Right cardiac atrium (tissue), 5 donors: ENCODE measurements around the gene FRAS1. TPM values are rescaled to one million over a fixed set of nuclear protein-coding genes. Genes with fewer than 3 reads are reported as not detected.
A peak's percentile ranks its signal among the peaks of the same experiment; 100 is the strongest.

ENCODE experiments used
- ATAC-seq, 2 donors: fragments of 200-7000 bp; cut with Tn5 transposase; one replicate each; pipeline versions ENCODE4 v1.8.0 to v1.9.1; 2020; ENCODE audit warnings: moderate library complexity in 2 of 2, mild to moderate bottlenecking in 1 of 2
- DNase-seq, 3 donors: peaks; one replicate each; pipeline ENCODE4 v3.0.0-alpha.2; 2020
- H3K27ac ChIP-seq: one replicate; pipeline ENCODE4 v1.5.1; 2013; ENCODE audit warnings: mild to moderate bottlenecking, low read length, control low read depth, moderate library complexity
- H3K27me3 ChIP-seq: one replicate; pipeline ENCODE4 v1.6.1; 2013; ENCODE audit not compliant: control insufficient read depth, insufficient read depth
- H3K4me1 ChIP-seq: one replicate; pipeline ENCODE4 v1.6.1; 2013; ENCODE audit warnings: low read length; ENCODE audit not compliant: control insufficient read depth, insufficient read depth
- H3K4me3 ChIP-seq: one replicate; pipeline ENCODE4 v1.5.1; 2013; ENCODE audit warnings: low read length, control low read depth
- H3K9me3 ChIP-seq: one replicate; pipeline ENCODE4 v1.6.1; 2013; ENCODE audit warnings: low read length; ENCODE audit not compliant: control insufficient read depth
- WGBS: extraction: QIAGEN DNeasy Blood & Tissue Kit; methylation state at CpG from one replicate; pipeline ENCODE4 v1.1.7; 2013; 5-methylcytosine and 5-hydroxymethylcytosine counted together
- intact Hi-C, 4 donors: fragments of 100-400 bp; cut with DNase I; formaldehyde crosslinking; loops; one replicate each; pipeline versions ENCODE4 v1.11.0 to v1.14.0; 2022 to 2023
- polyA plus RNA-seq: library from polyadenylated mRNA; stranded (reverse); fragments of 200-250 nt; gene quantifications from one replicate; pipeline ENCODE4 v1.2.3, GENCODE V29; 2013
- total RNA-seq, 4 donors: library from RNA; stranded (reverse); fragmentation: NEBNext Ultra II Directional; extraction: Animal tissue kit (Norgen Biotek cat#: 25700); gene quantifications; one replicate each; pipeline ENCODE4 v1.2.1, GENCODE V29; 2021
- donor health status: healthy with polysubstance abuse.
- donor health status: DM: no; HTN: yes; CAD: no.
- donor health status: DM: no; HTN: no; CAD: no.
- donor health status: DM: no; HTN: yes; CAD: no; lungs with severe emphysema.
- donor health status: DM: yes; HTN: yes; CAD: no.

Gene FRAS1
- total and polyA plus RNA-seq, 5 donors, result 1.1 to 7.9 (median 5.1) TPM

DNA sequence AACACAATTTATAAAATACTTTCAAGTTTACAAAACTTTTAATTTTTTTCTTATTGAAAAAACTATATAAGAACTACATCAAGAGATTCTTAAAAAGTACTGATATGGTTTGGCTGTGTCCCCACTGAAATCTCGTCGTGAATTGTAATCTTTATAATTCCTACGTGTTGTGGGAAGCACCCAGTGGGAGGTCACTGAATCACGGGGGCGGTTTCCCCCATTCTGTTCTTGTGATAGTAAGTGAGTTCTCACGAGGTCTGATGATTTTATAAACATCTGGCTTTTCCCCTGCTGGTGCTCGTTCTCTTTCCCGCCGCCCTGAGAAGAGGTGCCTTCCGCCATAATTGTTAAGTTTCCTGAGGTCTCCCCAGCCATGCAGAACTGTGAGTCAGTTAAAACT, 88.5 kb downstream of the FRAS1 start:
- H3K27ac ChIP-seq, result no peak overlapping the region
- 50% methylated on average over 10 of the region's 10 CpGs for WGBS
- no peak overlapping the region for H3K4me3 ChIP-seq
- no peaks in the 10 kb centered on the region for H3K9me3 ChIP-seq
- no peak for ATAC-seq
- H3K27me3 ChIP-seq, result no peaks in the 10 kb centered on the region
- intact Hi-C loops, result no loop called here
- peak in 1 of 3 donors; percentile 25 for DNase-seq
- peaks cover 2% of the 10 kb centered on the region for H3K4me1 ChIP-seq

DNA sequence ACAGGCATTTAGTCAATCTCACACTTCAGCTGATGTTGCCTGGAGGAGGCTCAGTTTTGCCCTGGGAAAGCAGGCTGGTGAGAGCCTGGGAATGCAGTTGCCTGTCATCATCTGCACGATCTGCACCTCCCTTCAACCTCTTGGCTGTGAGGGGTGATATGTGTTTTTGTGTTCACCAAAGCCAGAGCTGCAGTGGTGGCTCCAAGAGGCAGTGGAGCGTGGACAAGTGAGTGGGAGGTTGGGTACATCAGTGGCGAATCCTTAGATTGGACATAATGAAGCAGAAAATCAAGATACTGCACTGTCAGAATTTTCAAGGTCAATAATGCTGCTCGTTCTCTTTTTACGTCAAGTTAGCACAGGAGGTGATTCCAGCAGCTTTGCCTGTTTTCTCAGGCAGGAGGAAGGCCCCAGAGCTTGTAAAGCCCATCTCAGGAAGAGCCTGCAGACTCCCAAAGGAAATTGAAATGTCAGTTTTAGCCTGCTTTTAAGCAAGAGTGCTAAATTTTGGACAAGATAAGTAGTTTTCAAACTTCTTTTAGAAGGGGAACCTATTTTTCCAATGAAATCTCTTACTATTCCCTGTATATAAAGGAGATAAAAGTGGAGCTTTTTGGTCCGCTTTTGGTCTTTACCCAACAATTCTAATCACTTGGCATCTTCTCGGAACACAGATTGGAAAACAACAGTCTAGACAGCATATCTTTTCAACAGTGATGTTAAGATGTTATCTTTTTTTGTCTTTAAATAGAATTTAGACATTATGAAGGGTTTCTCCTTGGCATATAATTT, 92.8 kb downstream of the FRAS1 start:
- intact Hi-C loops, result loop anchor here in 1 of 4 donors (10.0 kb wide), 1 partner anchor 95 kb away; the partner anchor contains the start of gene FRAS1
- Histone ChIP-seq H3K27ac (no peak overlapping the region), H3K9me3 (no peaks in the 10 kb centered on the region), H3K4me1 (peaks cover 2% of the 10 kb centered on the region), H3K27me3 (no peaks in the 10 kb centered on the region), H3K4me3 (no peak overlapping the region)
- ATAC-seq (no peak), DNase-seq (no peak)
- 63% methylated on average over 7 of the region's 7 CpGs for WGBS

DNA sequence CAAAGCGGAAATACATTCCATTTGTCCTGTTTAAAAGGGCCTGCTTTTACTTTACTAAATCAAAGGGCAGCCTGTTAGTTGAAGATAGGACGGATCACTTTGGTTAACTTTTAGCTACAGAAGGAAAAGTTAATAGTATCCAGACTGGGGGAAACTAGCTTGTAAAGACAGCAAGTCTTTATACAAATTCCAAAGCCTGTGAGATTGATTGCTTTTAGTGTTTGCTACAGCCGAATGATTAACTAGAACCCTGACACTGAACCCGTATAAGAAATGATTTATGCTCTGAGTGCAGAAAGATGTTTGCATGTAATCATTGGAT, 93.4 kb downstream of the FRAS1 start:
- Histone ChIP-seq H3K27ac (no peak overlapping the region), H3K27me3 (no peaks in the 10 kb centered on the region), H3K4me3 (no peak overlapping the region), H3K4me1 (peaks cover 2% of the 10 kb centered on the region), H3K9me3 (no peaks in the 10 kb centered on the region)
- intact Hi-C loops, result loop anchor here in 1 of 4 donors (10.0 kb wide), 1 partner anchor 96 kb away; the partner anchor contains the start of gene FRAS1
- no peak for DNase-seq
- WGBS, result 70% methylated on average over 4 of the region's 4 CpGs
- no peak for ATAC-seq

DNA sequence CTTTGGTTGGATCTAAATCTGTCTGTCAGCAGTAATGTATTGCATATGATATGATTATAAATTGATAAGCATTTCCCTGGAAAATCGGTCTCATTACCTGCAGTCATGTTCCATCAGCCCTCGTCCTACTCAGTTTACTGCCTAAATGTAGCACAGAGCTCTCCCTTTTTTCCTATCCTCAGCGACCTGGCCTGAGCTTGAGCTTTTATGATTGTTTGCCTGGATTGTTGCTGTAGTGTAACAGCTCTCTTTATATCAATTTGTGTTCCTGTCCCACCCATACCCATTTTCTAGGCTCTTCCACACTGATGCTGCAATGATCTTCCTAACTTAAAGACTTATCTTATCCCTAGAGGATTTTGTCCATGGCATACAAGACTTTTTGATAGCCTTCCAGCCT, 95.7 kb downstream of the FRAS1 start:
- ATAC-seq, result no peak
- no peak overlapping the region for H3K27ac ChIP-seq
- WGBS, result 87% methylated on average over 3 of the region's 3 CpGs
- H3K9me3 ChIP-seq, result no peaks in the 10 kb centered on the region
- H3K4me1 ChIP-seq, result peaks cover 2% of the 10 kb centered on the region
- DNase-seq, result no peak
- intact Hi-C loops, result loop anchor here in 1 of 4 donors (10.0 kb wide), 1 partner anchor 98 kb away; the partner anchor contains the start of gene FRAS1
- H3K4me3 ChIP-seq, result no peak overlapping the region
- no peaks in the 10 kb centered on the region for H3K27me3 ChIP-seq

DNA sequence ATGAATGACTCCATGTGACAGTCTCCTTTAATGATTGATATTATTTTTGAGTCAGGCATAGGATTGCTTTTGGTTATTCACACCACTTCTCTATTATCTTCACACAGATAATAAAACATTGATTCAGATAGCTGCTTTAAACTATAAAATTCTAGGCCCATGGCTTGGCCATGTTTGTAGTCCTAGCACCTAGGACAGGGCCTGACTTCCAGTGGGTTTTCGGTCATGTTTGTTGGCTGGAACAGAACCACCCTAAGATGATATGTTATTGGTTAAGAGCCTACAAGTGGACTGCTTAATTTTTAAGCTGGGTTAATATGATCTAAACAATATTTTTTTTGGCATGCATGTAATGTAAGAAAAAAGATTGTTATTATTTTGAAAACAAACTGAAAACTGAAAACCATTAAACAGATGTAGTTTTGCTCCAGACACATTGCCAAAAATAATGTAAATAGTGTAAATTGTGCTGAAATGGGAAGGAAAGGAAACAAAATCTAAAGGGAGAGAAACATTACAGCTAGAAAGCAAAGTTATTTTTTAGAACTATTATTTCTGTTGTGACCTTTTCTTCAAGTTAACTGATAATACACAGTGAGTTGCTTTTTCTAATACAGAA, 98.0 kb downstream of the FRAS1 start:
- no peaks in the 10 kb centered on the region for H3K27me3 ChIP-seq
- no peaks in the 10 kb centered on the region for H3K4me1 ChIP-seq
- H3K4me3 ChIP-seq, result no peak overlapping the region
- H3K9me3 ChIP-seq, result no peaks in the 10 kb centered on the region
- 72% methylated on average over 1 of the region's 1 CpG for WGBS
- ATAC-seq (no peak), DNase-seq (no peak)
- no peak overlapping the region for H3K27ac ChIP-seq
- intact Hi-C loops, result loop anchor here in 1 of 4 donors (10.0 kb wide), 1 partner anchor 100 kb away; the partner anchor contains the start of gene FRAS1

- no peaks in the 10 kb centered on the region for H3K27me3 ChIP-seq
- H3K27ac ChIP-seq, result no peak overlapping the region
- no peak for DNase-seq
- intact Hi-C loops, result loop anchor here in 1 of 4 donors (10.0 kb wide), 1 partner anchor 101 kb away; the partner anchor contains the start of gene FRAS1
- WGBS, result 58% methylated on average over 6 of the region's 6 CpGs
- H3K4me3 ChIP-seq, result no peak overlapping the region
- H3K4me1 ChIP-seq, result no peaks in the 10 kb centered on the region
- no peak for ATAC-seq
- no peaks in the 10 kb centered on the region for H3K9me3 ChIP-seq
These were observed 98.5 kb downstream of the FRAS1 start for GRCh38 chr4:78155616-78156105.

DNA sequence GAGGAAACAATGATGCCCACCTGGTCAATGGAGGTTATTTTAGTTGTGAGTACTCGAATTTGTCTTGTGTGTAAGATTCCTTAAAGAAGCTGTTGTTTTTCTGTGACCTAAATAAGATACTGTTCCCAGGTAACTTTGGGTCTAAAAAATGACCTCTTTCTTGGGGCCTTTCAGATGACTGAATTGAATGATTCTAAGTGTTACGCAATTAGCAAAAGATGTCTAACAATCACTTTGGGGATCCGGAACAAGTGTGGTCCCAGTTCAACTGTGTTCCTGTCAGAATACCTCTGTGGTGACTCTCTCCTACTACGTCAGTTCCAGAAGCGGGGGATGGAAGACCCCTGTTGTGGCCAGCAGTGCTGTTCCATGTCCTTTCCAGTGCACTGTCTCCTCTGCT, 99.4 kb downstream of the FRAS1 start:
- H3K9me3 ChIP-seq, result no peaks in the 10 kb centered on the region
- no peak for ATAC-seq
- H3K27me3 ChIP-seq, result no peaks in the 10 kb centered on the region
- DNase-seq, result peak in 1 of 3 donors; percentile 28
- intact Hi-C loops, result loop anchor here in 1 of 4 donors (10.0 kb wide), 1 partner anchor 102 kb away; the partner anchor contains the start of gene FRAS1
- 95% methylated on average over 5 of the region's 5 CpGs for WGBS
- no peaks in the 10 kb centered on the region for H3K4me1 ChIP-seq
- no peak overlapping the region for H3K27ac ChIP-seq
- H3K4me3 ChIP-seq, result no peak overlapping the region

GRCh38 chr4:78162342-78162741, 105.2 kb downstream of the FRAS1 start:
- DNase-seq (no peak), ATAC-seq (no peak)
- H3K9me3 ChIP-seq, result no peaks in the 10 kb centered on the region
- H3K27ac ChIP-seq, result no peak overlapping the region
- no peaks in the 10 kb centered on the region for H3K4me1 ChIP-seq
- intact Hi-C loops, result no loop called here
- 66% methylated on average over 3 of the region's 3 CpGs for WGBS
- H3K27me3 ChIP-seq, result no peaks in the 10 kb centered on the region
- no peak overlapping the region for H3K4me3 ChIP-seq

GRCh38 chr4:78162821-78163220, 105.7 kb downstream of the FRAS1 start:
- no peaks in the 10 kb centered on the region for H3K9me3 ChIP-seq
- intact Hi-C loops, result no loop called here
- no peaks in the 10 kb centered on the region for H3K4me1 ChIP-seq
- peak in 1 of 3 donors; percentile 13 for DNase-seq
- no peak overlapping the region for H3K4me3 ChIP-seq
- no peaks in the 10 kb centered on the region for H3K27me3 ChIP-seq
- no peak overlapping the region for H3K27ac ChIP-seq
- 73% methylated on average over 3 of the region's 3 CpGs for WGBS
- no peak for ATAC-seq

DNA sequence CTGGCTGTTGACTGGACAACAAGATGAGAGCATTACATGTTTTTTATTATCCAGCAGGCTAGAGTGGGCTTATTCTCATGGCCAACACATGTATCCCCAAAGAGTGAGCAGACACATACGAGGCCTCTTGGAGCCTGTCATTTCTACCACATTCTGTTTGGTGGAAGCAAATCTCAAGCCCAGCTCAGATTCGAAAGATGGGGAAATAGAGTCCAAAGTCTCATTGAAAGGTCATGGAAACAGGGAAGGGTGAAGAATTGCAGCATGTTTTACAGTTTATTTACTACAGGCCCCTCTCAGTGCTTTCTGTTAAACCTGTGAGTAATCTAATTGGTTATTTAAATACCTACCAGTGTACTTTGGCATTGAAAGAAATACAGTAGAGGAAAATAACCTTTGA, 108.6 kb downstream of the FRAS1 start:
- Histone ChIP-seq H3K9me3 (no peaks in the 10 kb centered on the region), H3K27ac (no peak overlapping the region), H3K27me3 (no peaks in the 10 kb centered on the region), H3K4me1 (no peaks in the 10 kb centered on the region), H3K4me3 (no peak overlapping the region)
- intact Hi-C loops, result no loop called here
- WGBS, result 98% methylated on average over 2 of the region's 2 CpGs
- no peak for ATAC-seq
- no peak for DNase-seq

GRCh38 chr4:78166622-78167021, 109.5 kb downstream of the FRAS1 start:
- no peak for ATAC-seq
- Histone ChIP-seq H3K27me3 (no peaks in the 10 kb centered on the region), H3K27ac (no peak overlapping the region), H3K9me3 (no peaks in the 10 kb centered on the region), H3K4me3 (no peak overlapping the region), H3K4me1 (no peaks in the 10 kb centered on the region)
- DNase-seq, result no peak
- intact Hi-C loops, result no loop called here
